HG03439 (cell line): ENCODE data around the gene EFNB1.

ENCODE experiments used
- ATAC-seq: cut with Tn5 transposase; IDR thresholded peaks from one replicate; pipeline ENCODE4 v1.9.1; 2021; ENCODE audit warnings: mild to moderate bottlenecking, moderate library complexity; ENCODE audit not compliant: unreplicated experiment

EFNB1 gene

GRCh38 chrX:68827256-68827655, 1.6 kb upstream of the EFNB1 start:
- ATAC-seq = no peak

- ATAC-seq = no peak
Measured at GRCh38 chrX:68827848-68828624, 785 bp upstream of the EFNB1 start.

- ATAC-seq = no peak
Measured at GRCh38 chrX:68829582-68830418, 979 bp downstream of the EFNB1 start.

- no peak for ATAC-seq
Measured at GRCh38 chrX:68830419-68831404, 1.9 kb downstream of the EFNB1 start.

- no peak for ATAC-seq
Measured at GRCh38 chrX:68831405-68832100, 2.7 kb downstream of the EFNB1 start.

GRCh38 chrX:68832101-68832416, 3.2 kb downstream of the EFNB1 start:
- peak; percentile 45 for ATAC-seq

GRCh38 chrX:68832516-68833447, 4.0 kb downstream of the EFNB1 start:
- ATAC-seq = no peak

GRCh38 chrX:68833448-68833805, 4.6 kb downstream of the EFNB1 start:
- no peak for ATAC-seq

GRCh38 chrX:68833855-68834331, 5.1 kb downstream of the EFNB1 start:
- no peak for ATAC-seq

GRCh38 chrX:68834371-68835103, 5.7 kb downstream of the EFNB1 start:
- no peak for ATAC-seq

- no peak for ATAC-seq
Measured at GRCh38 chrX:68835104-68835442, 6.3 kb downstream of the EFNB1 start.

- no peak for ATAC-seq
Measured at GRCh38 chrX:68835468-68835867, 6.6 kb downstream of the EFNB1 start.

- no peak for ATAC-seq
Measured at GRCh38 chrX:68837119-68837518, 8.3 kb downstream of the EFNB1 start.

GRCh38 chrX:68838571-68838910, 9.7 kb downstream of the EFNB1 start:
- ATAC-seq = no peak

GRCh38 chrX:68839771-68840170, 10.9 kb downstream of the EFNB1 start:
- ATAC-seq = no peak

GRCh38 chrX:68840256-68840655, 11.4 kb downstream of the EFNB1 start:
- ATAC-seq = no peak

- ATAC-seq = no peak
Measured at GRCh38 chrX:68841251-68842049, 12.6 kb downstream of the EFNB1 start.

- ATAC-seq = no peak
Measured at GRCh38 chrX:68842351-68842750, 13.5 kb downstream of the EFNB1 start.
